ENCODE results near the gene CD27.
"Not testable (repeated sequence)": the region's sequence is repeated elsewhere in the genome, so short reads cannot be mapped to it uniquely, and the experiment has no call there.

Gene CD27

DNA sequence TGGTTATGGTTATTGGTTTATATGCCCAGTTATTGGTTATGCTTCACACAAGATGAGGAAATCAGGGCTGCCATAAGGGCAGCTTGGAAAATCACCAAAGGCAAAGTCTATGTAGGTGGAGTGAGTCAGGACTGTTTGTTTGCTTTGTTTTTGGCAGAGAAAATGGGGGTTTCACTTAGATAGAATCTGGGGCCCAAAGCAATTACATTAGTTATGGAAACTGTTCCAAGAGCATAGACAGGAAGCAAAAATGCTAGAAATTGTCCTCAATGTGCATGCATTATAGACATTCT lies 23.5 kb downstream of the CD27 start:
- Histone ChIP-seq H3K36me3 (ENCODE audit: control insufficient read depth, insufficient read depth, low read length) (peaks cover 20% of the 10 kb centered on the region), H3K9me3 (ENCODE audit: control insufficient read depth, low read length) (no peaks in the 10 kb centered on the region), H3K27me3 (replicated peaks; ENCODE audit: control insufficient read depth, insufficient read depth, low read length, poor library complexity, severe bottlenecking) (no peaks in the 10 kb centered on the region), H3K4me3 (ENCODE audit: insufficient read depth, low read depth, low read length, poor library complexity, severe bottlenecking) (peak overlapping the region; percentile 19), H3K27ac (ENCODE audit: insufficient read depth, low read length, poor library complexity, severe bottlenecking) (peak overlapping the region; percentile 12), H3K4me1 (ENCODE audit: control insufficient read depth, insufficient read depth, low read length, poor library complexity, severe bottlenecking) (peaks cover 37% of the 10 kb centered on the region)
- DNase-seq = no peak

DNA sequence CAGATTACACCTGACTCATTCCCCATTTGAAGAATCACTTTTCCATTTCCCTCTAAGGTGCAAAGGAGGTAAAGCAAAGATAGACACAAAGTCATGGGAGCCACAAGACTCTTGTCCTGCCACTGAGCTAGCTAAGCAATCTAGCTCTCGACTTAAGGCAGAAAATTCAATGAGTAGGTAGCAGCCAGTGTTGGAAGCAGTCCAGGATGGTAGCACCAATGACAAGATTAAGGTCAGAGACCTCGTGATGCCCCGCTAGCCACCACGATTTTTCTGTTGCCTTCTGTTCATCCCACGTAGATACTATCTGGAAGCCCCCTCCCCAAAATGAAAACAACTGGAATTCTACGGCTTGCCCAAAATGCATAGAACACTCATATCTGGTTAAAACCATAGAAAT lies 24.3 kb downstream of the CD27 start:
- no peaks in the 10 kb centered on the region for H3K27me3 ChIP-seq (replicated peaks; ENCODE audit: control insufficient read depth, insufficient read depth, low read length, poor library complexity, severe bottlenecking)
- peak overlapping the region; percentile 76 for H3K27ac ChIP-seq (ENCODE audit: insufficient read depth, low read length, poor library complexity, severe bottlenecking)
- DNase-seq = no peak
- H3K4me3 ChIP-seq (ENCODE audit: insufficient read depth, low read depth, low read length, poor library complexity, severe bottlenecking) = peak overlapping the region; percentile 84
- peaks cover 28% of the 10 kb centered on the region for H3K4me1 ChIP-seq (ENCODE audit: control insufficient read depth, insufficient read depth, low read length, poor library complexity, severe bottlenecking)
- peaks cover 20% of the 10 kb centered on the region for H3K36me3 ChIP-seq (ENCODE audit: control insufficient read depth, insufficient read depth, low read length)
- no peaks in the 10 kb centered on the region for H3K9me3 ChIP-seq (ENCODE audit: control insufficient read depth, low read length)

DNA sequence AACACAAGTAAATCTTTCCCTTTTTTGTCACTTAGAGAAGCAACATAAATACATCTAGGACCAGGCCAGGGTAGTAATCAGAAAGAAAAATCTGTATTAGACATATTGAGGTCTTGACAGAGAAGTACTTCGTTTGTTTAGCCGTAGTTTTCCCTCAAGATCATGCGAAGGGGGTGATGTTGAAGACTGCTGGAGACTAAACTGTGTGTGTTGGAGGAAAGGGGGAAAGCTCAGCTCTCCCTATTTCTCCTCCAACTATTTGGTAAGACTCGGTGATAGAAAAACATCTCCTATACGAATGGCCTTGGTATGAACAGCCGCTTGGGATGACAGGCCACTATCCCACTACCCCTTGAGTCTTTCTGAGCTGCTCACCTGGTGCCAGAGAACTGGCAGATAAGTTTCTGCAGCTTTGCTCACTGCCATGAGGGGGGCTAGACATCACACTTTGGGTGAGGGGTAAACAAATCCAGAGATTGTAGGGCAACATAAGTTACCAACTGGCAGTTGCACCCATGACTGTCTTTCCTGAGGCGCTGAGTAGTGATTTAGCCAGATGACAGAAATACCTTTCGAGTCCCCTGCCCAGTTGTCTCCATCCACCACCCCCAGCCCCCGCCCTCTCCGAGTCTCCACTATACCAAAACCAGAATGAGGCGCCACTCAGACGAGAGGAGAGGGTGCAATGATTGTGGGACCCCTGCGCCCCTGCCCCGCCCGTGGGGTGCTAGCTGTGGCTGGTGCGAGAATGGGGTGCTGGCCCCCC lies 25.0 kb downstream of the CD27 start:
- DNase-seq = no peak
- Histone ChIP-seq H3K4me1 (ENCODE audit: control insufficient read depth, insufficient read depth, low read length, poor library complexity, severe bottlenecking) (peaks cover 21% of the 10 kb centered on the region), H3K36me3 (ENCODE audit: control insufficient read depth, insufficient read depth, low read length) (peaks cover 16% of the 10 kb centered on the region), H3K9me3 (ENCODE audit: control insufficient read depth, low read length) (no peaks in the 10 kb centered on the region), H3K4me3 (ENCODE audit: insufficient read depth, low read depth, low read length, poor library complexity, severe bottlenecking) (peak overlapping the region; percentile 84), H3K27me3 (replicated peaks; ENCODE audit: control insufficient read depth, insufficient read depth, low read length, poor library complexity, severe bottlenecking) (no peaks in the 10 kb centered on the region), H3K27ac (ENCODE audit: insufficient read depth, low read length, poor library complexity, severe bottlenecking) (peak overlapping the region; percentile 76)

DNA sequence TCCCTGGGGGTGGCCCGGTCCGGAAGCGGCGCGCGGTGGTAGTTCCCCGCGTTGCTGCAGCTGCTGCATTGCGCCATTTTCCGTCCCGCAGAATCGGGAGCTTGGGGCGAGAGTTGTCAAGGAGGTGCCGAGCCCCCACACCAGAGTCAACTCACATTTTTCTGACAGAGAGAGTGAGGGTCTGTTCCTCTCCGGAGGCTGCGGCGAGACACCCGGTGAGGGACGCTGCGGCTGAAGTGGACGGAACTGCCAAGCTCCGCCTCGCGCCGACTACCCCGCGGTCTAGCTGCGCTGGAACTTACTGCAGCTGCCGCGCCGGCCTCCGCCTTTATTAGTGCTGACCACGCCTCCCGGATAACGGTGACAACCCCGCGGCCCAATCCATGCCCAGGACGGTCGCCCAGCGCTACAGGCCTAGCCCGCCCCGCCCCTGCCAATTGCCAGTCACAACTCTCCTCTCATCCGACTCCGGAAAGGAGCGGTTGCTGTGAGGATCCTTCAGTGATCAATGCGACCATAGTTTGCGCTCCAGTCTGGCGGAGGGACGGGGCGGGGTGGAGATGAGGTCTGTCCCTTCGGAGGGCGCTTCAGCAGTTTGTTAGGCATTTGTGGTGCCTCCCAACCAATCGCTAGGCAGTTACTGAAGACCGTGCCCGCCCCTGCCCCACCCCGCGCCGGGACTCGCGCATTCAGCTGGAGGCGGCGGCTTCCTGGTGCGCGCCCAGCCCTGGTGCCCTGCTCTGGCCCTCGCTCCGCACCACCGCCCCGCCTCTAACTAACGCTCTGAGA lies 25.8 kb downstream of the CD27 start, which contains the start of gene VAMP1:
TSS of gene VAMP1 (minus strand) at position 303 of the 789 bp plus-strand sequence. CDS start at position 157, 146 bp downstream.
- Histone ChIP-seq H3K36me3 (ENCODE audit: control insufficient read depth, insufficient read depth, low read length) (peaks cover 10% of the 10 kb centered on the region), H3K9me3 (ENCODE audit: control insufficient read depth, low read length) (no peaks in the 10 kb centered on the region), H3K27ac (ENCODE audit: insufficient read depth, low read length, poor library complexity, severe bottlenecking) (peak within 1 kb of the TSS; percentile 76), H3K27me3 (replicated peaks; ENCODE audit: control insufficient read depth, insufficient read depth, low read length, poor library complexity, severe bottlenecking) (no peaks in the 10 kb centered on the region), H3K4me1 (ENCODE audit: control insufficient read depth, insufficient read depth, low read length, poor library complexity, severe bottlenecking) (peaks cover 16% of the 10 kb centered on the region), H3K4me3 (ENCODE audit: insufficient read depth, low read depth, low read length, poor library complexity, severe bottlenecking) (peak within 1 kb of the TSS; percentile 84)
- peak; percentile 95 to 96 (median 95) for DNase-seq

DNA sequence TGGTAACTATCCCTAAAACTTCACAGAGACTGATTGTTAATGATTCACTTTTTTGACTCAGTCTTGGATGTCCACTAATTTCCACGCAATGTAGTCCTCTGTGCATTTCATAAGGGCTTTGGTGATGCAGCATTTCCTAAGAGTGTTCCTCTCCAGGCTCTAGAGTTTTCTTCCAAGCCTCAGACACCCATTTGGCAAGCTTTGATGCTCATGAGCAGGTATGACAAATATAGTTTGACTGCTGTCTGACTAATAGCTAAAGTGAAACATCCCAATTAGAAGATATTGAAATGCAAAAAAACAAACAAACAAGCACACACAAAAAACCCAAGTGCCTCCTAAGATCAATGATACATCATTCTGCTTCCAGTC lies 27.2 kb downstream of the CD27 start:
- Histone ChIP-seq H3K27me3 (replicated peaks; ENCODE audit: control insufficient read depth, insufficient read depth, low read length, poor library complexity, severe bottlenecking) (no peaks in the 10 kb centered on the region), H3K36me3 (ENCODE audit: control insufficient read depth, insufficient read depth, low read length) (no peaks in the 10 kb centered on the region), H3K4me3 (ENCODE audit: insufficient read depth, low read depth, low read length, poor library complexity, severe bottlenecking) (no peak overlapping the region), H3K27ac (ENCODE audit: insufficient read depth, low read length, poor library complexity, severe bottlenecking) (no peak overlapping the region), H3K4me1 (ENCODE audit: control insufficient read depth, insufficient read depth, low read length, poor library complexity, severe bottlenecking) (peaks cover 12% of the 10 kb centered on the region), H3K9me3 (ENCODE audit: control insufficient read depth, low read length) (no peaks in the 10 kb centered on the region)
- DNase-seq = no peak

DNA sequence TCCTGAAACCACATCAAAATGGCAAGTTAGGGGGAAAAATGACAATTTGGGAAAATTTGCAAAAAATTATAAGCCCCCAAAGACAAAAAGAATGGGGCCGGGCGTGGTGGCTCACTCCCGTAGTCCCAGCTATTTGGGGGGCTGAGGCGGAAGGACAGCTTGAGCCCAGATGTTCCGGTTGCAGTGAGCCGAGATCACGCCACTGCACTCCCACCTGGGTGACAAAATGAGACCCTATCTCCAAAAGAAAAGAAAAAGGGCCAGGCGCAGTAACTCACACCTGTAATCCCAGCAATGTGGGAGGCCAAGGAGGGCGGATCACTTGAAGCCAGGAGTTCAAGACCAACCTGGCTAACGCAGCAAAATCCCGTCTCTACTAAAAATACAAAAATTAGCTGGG lies 27.7 kb downstream of the CD27 start:
- H3K4me1 ChIP-seq (ENCODE audit: control insufficient read depth, insufficient read depth, low read length, poor library complexity, severe bottlenecking) = peaks cover 12% of the 10 kb centered on the region
- no peak for DNase-seq
- H3K9me3 ChIP-seq (ENCODE audit: control insufficient read depth, low read length) = no peaks in the 10 kb centered on the region
- no peaks in the 10 kb centered on the region for H3K36me3 ChIP-seq (ENCODE audit: control insufficient read depth, insufficient read depth, low read length)
- no peak overlapping the region for H3K27ac ChIP-seq (ENCODE audit: insufficient read depth, low read length, poor library complexity, severe bottlenecking)
- H3K4me3 ChIP-seq (ENCODE audit: insufficient read depth, low read depth, low read length, poor library complexity, severe bottlenecking) = no peak overlapping the region
- H3K27me3 ChIP-seq (replicated peaks; ENCODE audit: control insufficient read depth, insufficient read depth, low read length, poor library complexity, severe bottlenecking) = no peaks in the 10 kb centered on the region

DNA sequence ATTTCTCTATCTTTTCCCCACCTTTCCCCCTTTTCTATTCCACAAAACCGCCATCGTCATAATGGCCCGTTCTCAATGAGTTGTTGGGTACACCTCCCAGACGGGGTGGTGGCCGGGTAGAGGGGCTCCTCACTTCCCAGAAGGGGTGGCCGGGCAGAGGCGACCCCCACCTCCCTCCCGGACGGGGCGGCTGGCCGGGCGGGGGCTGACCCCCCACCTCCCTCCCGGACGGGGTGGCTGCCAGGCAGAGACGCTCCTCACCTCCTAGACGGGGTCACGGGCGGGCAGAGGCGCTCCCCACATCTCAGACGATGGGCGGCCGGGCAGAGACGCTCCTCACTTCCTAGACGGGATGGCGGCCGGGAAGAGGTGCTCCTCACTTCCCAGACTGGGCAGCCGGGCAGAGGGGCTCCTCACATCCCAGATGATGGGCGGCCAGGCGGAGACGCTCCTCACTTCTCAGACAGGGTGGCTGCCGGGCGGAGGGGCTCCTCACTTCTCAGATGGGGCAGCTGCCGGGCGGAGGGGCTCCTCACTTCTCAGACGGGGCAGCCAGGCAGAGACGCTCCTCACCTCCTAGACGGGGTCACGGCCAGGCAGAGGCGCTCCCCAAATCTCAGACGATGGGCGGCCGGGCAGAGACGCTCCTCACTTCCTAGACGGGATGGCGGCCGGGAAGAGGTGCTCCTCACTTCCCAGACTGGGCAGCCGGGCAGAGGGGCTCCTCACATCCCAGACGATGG lies 30.6 kb downstream of the CD27 start:
- not testable (repeated sequence) for H3K4me3 ChIP-seq (ENCODE audit: insufficient read depth, low read depth, low read length, poor library complexity, severe bottlenecking); DNase-seq; H3K4me1 ChIP-seq (ENCODE audit: control insufficient read depth, insufficient read depth, low read length, poor library complexity, severe bottlenecking); H3K27ac ChIP-seq (ENCODE audit: insufficient read depth, low read length, poor library complexity, severe bottlenecking); H3K27me3 ChIP-seq (replicated peaks; ENCODE audit: control insufficient read depth, insufficient read depth, low read length, poor library complexity, severe bottlenecking); H3K9me3 ChIP-seq (ENCODE audit: control insufficient read depth, low read length); H3K36me3 ChIP-seq (ENCODE audit: control insufficient read depth, insufficient read depth, low read length)

DNA sequence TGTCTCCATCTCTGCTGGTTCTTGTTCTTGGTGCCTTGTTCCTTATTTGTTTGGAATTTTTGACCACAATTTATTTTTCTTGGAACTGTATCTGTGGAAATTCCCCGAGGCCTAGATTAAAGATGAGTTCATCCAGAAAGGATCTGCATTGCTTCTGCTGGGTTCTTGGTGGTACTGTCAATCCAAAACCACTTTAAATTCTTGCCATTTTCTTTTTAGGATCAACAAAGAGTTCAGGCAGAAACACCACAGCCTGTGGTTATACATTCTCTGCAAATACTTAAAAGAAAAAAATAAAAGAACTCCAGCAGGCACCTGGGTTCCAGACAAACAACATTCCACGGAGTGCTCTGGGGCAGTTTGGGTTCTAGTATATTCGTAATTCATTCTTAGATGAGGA lies 31.7 kb downstream of the CD27 start:
- H3K4me3 ChIP-seq (ENCODE audit: insufficient read depth, low read depth, low read length, poor library complexity, severe bottlenecking) = no peak overlapping the region
- H3K27ac ChIP-seq (ENCODE audit: insufficient read depth, low read length, poor library complexity, severe bottlenecking) = no peak overlapping the region
- H3K27me3 ChIP-seq (replicated peaks; ENCODE audit: control insufficient read depth, insufficient read depth, low read length, poor library complexity, severe bottlenecking) = no peaks in the 10 kb centered on the region
- no peak for DNase-seq
- H3K9me3 ChIP-seq (ENCODE audit: control insufficient read depth, low read length) = no peaks in the 10 kb centered on the region
- H3K36me3 ChIP-seq (ENCODE audit: control insufficient read depth, insufficient read depth, low read length) = no peaks in the 10 kb centered on the region
- H3K4me1 ChIP-seq (ENCODE audit: control insufficient read depth, insufficient read depth, low read length, poor library complexity, severe bottlenecking) = no peaks in the 10 kb centered on the region

DNA sequence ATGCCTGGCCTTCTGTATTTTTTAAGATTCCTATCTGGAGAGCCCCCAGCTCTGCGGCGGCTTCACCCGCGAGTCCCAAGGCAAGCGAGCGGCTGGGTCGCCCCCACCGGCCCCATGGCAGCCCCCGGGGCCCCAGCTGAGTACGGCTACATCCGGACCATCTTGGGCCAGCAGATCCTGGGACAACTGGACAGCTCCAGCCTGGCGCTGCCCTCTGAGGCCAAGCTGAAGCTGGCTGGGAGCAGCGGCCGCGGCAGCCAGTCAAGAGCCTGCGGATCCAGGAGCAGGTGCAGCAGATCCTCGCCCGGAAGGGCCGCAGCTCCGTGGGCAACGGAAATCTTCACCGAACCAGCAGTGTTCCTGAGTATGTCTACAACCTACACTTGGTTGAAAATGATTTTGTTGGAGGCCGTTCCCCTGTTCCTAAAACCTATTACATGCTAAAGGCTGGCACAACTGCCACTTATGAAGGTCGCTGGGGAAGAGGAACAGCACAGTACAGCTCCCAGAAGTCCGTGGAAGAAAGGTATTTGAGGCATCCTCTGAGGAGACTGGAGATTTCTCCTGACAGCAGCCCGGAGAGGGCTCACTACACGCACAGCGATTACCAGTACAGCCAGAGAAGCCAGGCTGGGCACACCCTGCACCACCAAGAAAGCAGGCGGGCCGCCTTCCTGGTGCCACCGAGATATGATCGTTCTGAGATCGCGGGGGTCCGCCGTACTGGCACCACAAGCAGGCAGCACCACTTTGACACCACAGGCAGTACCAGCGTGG lies 33.0 kb downstream of the CD27 start:
- not testable (repeated sequence) for H3K36me3 ChIP-seq (ENCODE audit: control insufficient read depth, insufficient read depth, low read length); H3K4me3 ChIP-seq (ENCODE audit: insufficient read depth, low read depth, low read length, poor library complexity, severe bottlenecking); DNase-seq; H3K27ac ChIP-seq (ENCODE audit: insufficient read depth, low read length, poor library complexity, severe bottlenecking); H3K9me3 ChIP-seq (ENCODE audit: control insufficient read depth, low read length); H3K4me1 ChIP-seq (ENCODE audit: control insufficient read depth, insufficient read depth, low read length, poor library complexity, severe bottlenecking); H3K27me3 ChIP-seq (replicated peaks; ENCODE audit: control insufficient read depth, insufficient read depth, low read length, poor library complexity, severe bottlenecking)

Data from effector memory CD4-positive, alpha-beta T cell (primary cell).